GM19468 (cell line): ENCODE results near the gene BTBD6.

Experiments
- ATAC-seq: cut with Tn5 transposase; IDR thresholded peaks from one replicate; pipeline ENCODE4 v1.9.1; 2021; ENCODE audit warnings: mild to moderate bottlenecking, moderate library complexity, moderate number of reproducible peaks; ENCODE audit not compliant: unreplicated experiment; ENCODE audit errors: extremely low read depth

BTBD6 gene

GRCh38 chr14:105226198-105226597, 22.1 kb upstream of the BTBD6 start:
- no peak for ATAC-seq

- ATAC-seq = no peak
Measured at GRCh38 chr14:105227346-105227745, 21.0 kb upstream of the BTBD6 start.

GRCh38 chr14:105228562-105228961, 19.8 kb upstream of the BTBD6 start:
- no peak for ATAC-seq

GRCh38 chr14:105229099-105229655, 19.2 kb upstream of the BTBD6 start:
- ATAC-seq = no peak

GRCh38 chr14:105240811-105241576, 7.3 kb upstream of the BTBD6 start:
- no peak for ATAC-seq

- ATAC-seq = no peak
Measured at GRCh38 chr14:105241641-105242040, 6.7 kb upstream of the BTBD6 start.

- ATAC-seq = no peak
Measured at GRCh38 chr14:105244334-105244733, 4.0 kb upstream of the BTBD6 start.

- no peak for ATAC-seq
Measured at GRCh38 chr14:105247026-105247425, 1.3 kb upstream of the BTBD6 start.

- no peak for ATAC-seq
Measured at GRCh38 chr14:105247715-105248367, 492 bp upstream of the BTBD6 start.

GRCh38 chr14:105249182-105250007, 1.1 kb downstream of the BTBD6 start:
- no peak for ATAC-seq

GRCh38 chr14:105250008-105250366, 1.7 kb downstream of the BTBD6 start:
- ATAC-seq = no peak

GRCh38 chr14:105250986-105251385, 2.7 kb downstream of the BTBD6 start:
- no peak for ATAC-seq

- no peak for ATAC-seq
Measured at GRCh38 chr14:105251920-105252319, 3.6 kb downstream of the BTBD6 start.

GRCh38 chr14:105252552-105253328, 4.4 kb downstream of the BTBD6 start:
- ATAC-seq = no peak

GRCh38 chr14:105253329-105253682, 5.0 kb downstream of the BTBD6 start:
- no peak for ATAC-seq

- no peak for ATAC-seq
Measured at GRCh38 chr14:105255021-105255507, 6.7 kb downstream of the BTBD6 start.

GRCh38 chr14:105256292-105256960, 8.1 kb downstream of the BTBD6 start:
- ATAC-seq = no peak

- ATAC-seq = no peak
Measured at GRCh38 chr14:105257464-105257863, 9.1 kb downstream of the BTBD6 start.

- ATAC-seq = no peak
Measured at GRCh38 chr14:105258846-105259245, 10.5 kb downstream of the BTBD6 start.
